BLaER1 (cell line): ENCODE data around the gene LSM6.

Experiments
- H3K27ac ChIP-seq: shearing (Covaris generic); formaldehyde crosslinking; 2 replicates; pipeline ENCODE4 v1.8.1; 2022
- H3K27me3 ChIP-seq: shearing (Covaris generic); formaldehyde crosslinking; 2 replicates; pipeline ENCODE4 v1.8.1; 2022
- H3K36me3 ChIP-seq: shearing (Covaris generic); formaldehyde crosslinking; 2 replicates; pipeline ENCODE4 v1.8.1; 2022
- H3K4me1 ChIP-seq: shearing (Covaris generic); formaldehyde crosslinking; 2 replicates; pipeline ENCODE4 v1.8.1; 2022
- H3K4me2 ChIP-seq: shearing (Covaris generic); formaldehyde crosslinking; 2 replicates; pipeline ENCODE4 v1.8.1; 2022
- H3K4me3 ChIP-seq: shearing (Covaris generic); formaldehyde crosslinking; 2 replicates; pipeline ENCODE4 v1.8.1; 2022
- H3K9ac ChIP-seq: shearing (Covaris generic); formaldehyde crosslinking; 2 replicates; pipeline ENCODE4 v1.8.1; 2022
- H3K9me3 ChIP-seq: shearing (Covaris generic); formaldehyde crosslinking; 2 replicates; pipeline ENCODE4 v1.8.1; 2022
- H4K20me1 ChIP-seq: shearing (Covaris generic); formaldehyde crosslinking; 2 replicates; pipeline ENCODE4 v1.8.1; 2022
- Cebpa-rat ChIP-seq: shearing (Covaris generic); IDR thresholded peaks from 2 replicates; pipeline ENCODE4 v1.8.1; 2022

The LSM6 gene

GRCh38 chr4:146158036-146158745 is 17.3 kb upstream of the LSM6 start:
- Histone ChIP-seq H3K9ac (no peak overlapping the region), H3K9me3 (0 out of 2 replicates have a peak, but pooled peaks cover 8% of the 10 kb centered on the region), H3K27me3 (no peaks in the 10 kb centered on the region), H3K4me1 (no peaks in the 10 kb centered on the region), H4K20me1 (no peaks in the 10 kb centered on the region), H3K4me2 (no peak overlapping the region), H3K4me3 (no peak overlapping the region), H3K36me3 (no peaks in the 10 kb centered on the region), H3K27ac (no peak overlapping the region)
- no peak for TF ChIP-seq Cebpa-rat

- Histone ChIP-seq H3K27me3 (no peaks in the 10 kb centered on the region), H3K4me2 (no peak overlapping the region), H3K4me1 (no peaks in the 10 kb centered on the region), H4K20me1 (no peaks in the 10 kb centered on the region), H3K9me3 (0 out of 2 replicates have a peak, but pooled peaks cover 8% of the 10 kb centered on the region), H3K9ac (no peak overlapping the region), H3K36me3 (no peaks in the 10 kb centered on the region), H3K27ac (no peak overlapping the region), H3K4me3 (no peak overlapping the region)
- TF ChIP-seq Cebpa-rat = no peak
Measured at GRCh38 chr4:146159384-146160058, 16.0 kb upstream of the LSM6 start.

GRCh38 chr4:146161243-146161642 is 14.3 kb upstream of the LSM6 start:
- H3K27me3 ChIP-seq = no peaks in the 10 kb centered on the region
- H4K20me1 ChIP-seq = no peaks in the 10 kb centered on the region
- no peak for TF ChIP-seq Cebpa-rat
- no peaks in the 10 kb centered on the region for H3K4me1 ChIP-seq
- no peak overlapping the region for H3K4me3 ChIP-seq
- H3K4me2 ChIP-seq = no peak overlapping the region
- no peak overlapping the region for H3K27ac ChIP-seq
- no peaks in the 10 kb centered on the region for H3K36me3 ChIP-seq
- H3K9me3 ChIP-seq = 0 out of 2 replicates have a peak, but pooled peaks cover 8% of the 10 kb centered on the region
- H3K9ac ChIP-seq = no peak overlapping the region

- Histone ChIP-seq H3K27ac (no peak overlapping the region), H3K36me3 (no peaks in the 10 kb centered on the region), H3K4me3 (no peak overlapping the region), H3K9me3 (0 out of 2 replicates have a peak, but pooled peaks cover 8% of the 10 kb centered on the region), H3K27me3 (no peaks in the 10 kb centered on the region), H3K4me2 (no peak overlapping the region), H3K9ac (no peak overlapping the region), H4K20me1 (no peaks in the 10 kb centered on the region), H3K4me1 (no peaks in the 10 kb centered on the region)
- no peak for TF ChIP-seq Cebpa-rat
Measured at GRCh38 chr4:146165221-146165620, 10.3 kb upstream of the LSM6 start.

GRCh38 chr4:146165840-146166239 is 9.7 kb upstream of the LSM6 start:
- 0 out of 2 replicates have a peak, but pooled peaks cover 8% of the 10 kb centered on the region for H3K9me3 ChIP-seq
- no peaks in the 10 kb centered on the region for H3K36me3 ChIP-seq
- no peak overlapping the region for H3K4me2 ChIP-seq
- H4K20me1 ChIP-seq = no peaks in the 10 kb centered on the region
- no peak overlapping the region for H3K9ac ChIP-seq
- no peaks in the 10 kb centered on the region for H3K4me1 ChIP-seq
- no peaks in the 10 kb centered on the region for H3K27me3 ChIP-seq
- no peak for TF ChIP-seq Cebpa-rat
- H3K27ac ChIP-seq = no peak overlapping the region
- no peak overlapping the region for H3K4me3 ChIP-seq

GRCh38 chr4:146170149-146170548 is 5.4 kb upstream of the LSM6 start:
- Histone ChIP-seq H3K9me3 (no peaks in the 10 kb centered on the region), H3K4me3 (no peak overlapping the region), H4K20me1 (no peaks in the 10 kb centered on the region), H3K4me2 (no peak overlapping the region), H3K27ac (no peak overlapping the region), H3K9ac (no peak overlapping the region), H3K4me1 (no peaks in the 10 kb centered on the region), H3K36me3 (no peaks in the 10 kb centered on the region), H3K27me3 (no peaks in the 10 kb centered on the region)
- no peak for TF ChIP-seq Cebpa-rat

GRCh38 chr4:146176891-146177290 is 1.4 kb downstream of the LSM6 start:
- H3K27ac ChIP-seq = no peak overlapping the region
- H3K9me3 ChIP-seq = no peaks in the 10 kb centered on the region
- H3K36me3 ChIP-seq = peaks cover 17% of the 10 kb centered on the region
- peak overlapping the region; percentile 86 for H3K4me2 ChIP-seq
- peak overlapping the region; percentile 92 for H3K4me3 ChIP-seq
- H3K9ac ChIP-seq = peak overlapping the region; percentile 95
- TF ChIP-seq Cebpa-rat = no peak
- H3K27me3 ChIP-seq = no peaks in the 10 kb centered on the region
- peaks cover 20% of the 10 kb centered on the region for H3K4me1 ChIP-seq
- peaks cover 60% of the 10 kb centered on the region for H4K20me1 ChIP-seq

- Histone ChIP-seq H3K4me3 (no peak overlapping the region), H3K27me3 (no peaks in the 10 kb centered on the region), H4K20me1 (peaks cover 69% of the 10 kb centered on the region), H3K9me3 (no peaks in the 10 kb centered on the region), H3K9ac (no peak overlapping the region), H3K4me1 (peaks cover 20% of the 10 kb centered on the region), H3K36me3 (peaks cover 25% of the 10 kb centered on the region), H3K27ac (no peak overlapping the region), H3K4me2 (0 out of 2 replicates have a peak overlapping the region, but pooled peaks have one; percentile 86)
- TF ChIP-seq Cebpa-rat = no peak
Measured at GRCh38 chr4:146178126-146178525, 2.6 kb downstream of the LSM6 start.

- no peaks in the 10 kb centered on the region for H3K9me3 ChIP-seq
- H3K27me3 ChIP-seq = no peaks in the 10 kb centered on the region
- no peak overlapping the region for H3K27ac ChIP-seq
- no peak overlapping the region for H3K4me3 ChIP-seq
- peaks cover 69% of the 10 kb centered on the region for H4K20me1 ChIP-seq
- no peak overlapping the region for H3K4me2 ChIP-seq
- peaks cover 20% of the 10 kb centered on the region for H3K4me1 ChIP-seq
- no peak overlapping the region for H3K9ac ChIP-seq
- H3K36me3 ChIP-seq = peaks cover 43% of the 10 kb centered on the region
- no peak for TF ChIP-seq Cebpa-rat
Measured at GRCh38 chr4:146179784-146180370, 4.4 kb downstream of the LSM6 start.

GRCh38 chr4:146182443-146182842 is 6.9 kb downstream of the LSM6 start:
- Histone ChIP-seq H3K36me3 (peaks cover 65% of the 10 kb centered on the region), H3K27ac (no peak overlapping the region), H3K9me3 (no peaks in the 10 kb centered on the region), H3K4me3 (no peak overlapping the region), H4K20me1 (peaks cover 53% of the 10 kb centered on the region), H3K4me1 (peaks cover 8% of the 10 kb centered on the region), H3K4me2 (no peak overlapping the region), H3K9ac (no peak overlapping the region), H3K27me3 (no peaks in the 10 kb centered on the region)
- TF ChIP-seq Cebpa-rat = no peak
